ENCODE results near the gene SIGLEC5.

DNA sequence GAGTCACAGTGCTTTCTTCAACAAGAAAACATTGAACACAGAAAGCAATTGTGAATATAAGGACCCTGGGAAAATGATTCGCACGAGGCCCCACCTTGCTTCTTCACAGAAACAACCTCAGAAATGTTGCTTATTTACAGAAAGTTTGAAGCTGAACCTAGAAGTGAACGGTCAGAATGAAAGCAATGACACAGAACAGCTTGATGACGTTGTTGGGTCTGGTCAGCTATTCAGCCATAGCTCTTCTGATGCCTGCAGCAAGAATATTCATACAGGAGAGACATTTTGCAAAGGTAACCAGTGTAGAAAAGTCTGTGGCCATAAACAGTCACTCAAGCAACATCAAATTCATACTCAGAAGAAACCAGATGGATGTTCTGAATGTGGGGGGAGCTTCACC lies 43.4 kb downstream of the SIGLEC5 start:
- TF ChIP-seq, protein P1, sequence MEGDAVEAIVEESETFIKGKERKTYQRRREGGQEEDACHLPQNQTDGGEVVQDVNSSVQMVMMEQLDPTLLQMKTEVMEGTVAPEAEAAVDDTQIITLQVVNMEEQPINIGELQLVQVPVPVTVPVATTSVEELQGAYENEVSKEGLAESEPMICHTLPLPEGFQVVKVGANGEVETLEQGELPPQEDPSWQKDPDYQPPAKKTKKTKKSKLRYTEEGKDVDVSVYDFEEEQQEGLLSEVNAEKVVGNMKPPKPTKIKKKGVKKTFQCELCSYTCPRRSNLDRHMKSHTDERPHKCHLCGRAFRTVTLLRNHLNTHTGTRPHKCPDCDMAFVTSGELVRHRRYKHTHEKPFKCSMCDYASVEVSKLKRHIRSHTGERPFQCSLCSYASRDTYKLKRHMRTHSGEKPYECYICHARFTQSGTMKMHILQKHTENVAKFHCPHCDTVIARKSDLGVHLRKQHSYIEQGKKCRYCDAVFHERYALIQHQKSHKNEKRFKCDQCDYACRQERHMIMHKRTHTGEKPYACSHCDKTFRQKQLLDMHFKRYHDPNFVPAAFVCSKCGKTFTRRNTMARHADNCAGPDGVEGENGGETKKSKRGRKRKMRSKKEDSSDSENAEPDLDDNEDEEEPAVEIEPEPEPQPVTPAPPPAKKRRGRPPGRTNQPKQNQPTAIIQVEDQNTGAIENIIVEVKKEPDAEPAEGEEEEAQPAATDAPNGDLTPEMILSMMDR (IDR thresholded peaks at IDR 0.05): no peak
- TF ChIP-seq POLR2A (IDR thresholded peaks at IDR 0.05): no peak
